ENCODE results near the gene ALG1. TPM values are rescaled to one million over a fixed set of nuclear protein-coding genes. Genes with fewer than 3 reads are reported as not detected.
"Not testable (repeated sequence)": the region's sequence is repeated elsewhere in the genome, so short reads cannot be mapped to it uniquely, and the experiment has no call there.

The ALG1 gene
- total and polyA plus RNA-seq, 2 of the 13 experiments (the other 11 are each of a cell fraction or from before 2014, with no cell fraction given), result 43.3 to 75.6 TPM

- H3K27ac ChIP-seq (ENCODE audit: extremely low read length, insufficient read depth, low read length); intact Hi-C loops (cut with micrococcal nuclease; ENCODE audit: unreplicated experiment); H2AFZ ChIP-seq (ENCODE audit: low read length); H3K36me3 ChIP-seq (replicated peaks in 1 of 2; ENCODE audit: control insufficient read depth in 1 of 2, insufficient read depth in 2 of 2, low read length in 2 of 2); H3K9ac ChIP-seq (ENCODE audit: insufficient read depth, low read depth, low read length); CTCF ChIA-PET (ENCODE audit: low intra/inter-chr PET ratio, low total read pairs); H4K20me1 ChIP-seq (ENCODE audit: insufficient read depth, low read length); in situ Hi-C loops (cut with HindIII; ENCODE audit: extremely low pct_ligation_motif_present, low pct_unique_long_range_greater_than_20kb); FAIRE-seq; H3K27me3 ChIP-seq (ENCODE audit: control insufficient read depth in 1 of 2, insufficient read depth in 2 of 2, low read length in 2 of 2); ATAC-seq; POLR2A ChIA-PET; H3K79me2 ChIP-seq (ENCODE audit: insufficient read depth, low read length); DNase-seq (ENCODE audit: low spot score); H3K4me2 ChIP-seq (ENCODE audit: low read depth, low read length); BruUV-seq (replicated peaks); H3K4me3 ChIP-seq (replicated peaks in 1 of 3; ENCODE audit: insufficient read depth in 1 of 3, low read depth in 2 of 3, low read length in 3 of 3); TF ChIP-seq SOX6 (IDR thresholded peaks at IDR 0.05); CREB1 (CRISPR knock-in tag; IDR thresholded peaks at IDR 0.05); ATF7 (CRISPR knock-in tag; IDR thresholded peaks at IDR 0.05): not testable (repeated sequence)
- TF ChIP-seq ZNF430 (CRISPR knock-in tag; IDR thresholded peaks at IDR 0.05), result peak; percentile 100
- TF ChIP-seq SOX6 (CRISPR knock-in tag; IDR thresholded peaks at IDR 0.05), result 0 out of 2 replicates have a peak, but pooled peaks have one; percentile 11
- peak; percentile 38 for TF ChIP-seq ZFP36 (IDR thresholded peaks at IDR 0.05; ENCODE audit: borderline replicate concordance, low read depth, low read length, partially characterized antibody)
- TF ChIP-seq CREB1 (IDR thresholded peaks at IDR 0.05), result peak; percentile 85
- peak; percentile 54 for TF ChIP-seq ATF7 (IDR thresholded peaks at IDR 0.05)
- peaks cover 36% of the 10 kb centered on the region for H3K4me1 ChIP-seq (ENCODE audit: insufficient read depth, low read length)
- H3K9me3 ChIP-seq (ENCODE audit: low read length), result peaks cover 11% of the 10 kb centered on the region; the same call in 1 of the 2 replicates
- 46% methylated on average over 3 of the region's 3 CpGs for WGBS (ENCODE audit: low lambda C conversion rate)
Observed at GRCh38 chr16:5131467-5132004, 59.9 kb downstream of the ALG1 start.

GRCh38 chr16:5132915-5133600 lies 61.4 kb downstream of the ALG1 start:
- in situ Hi-C loops (cut with HindIII; ENCODE audit: extremely low pct_ligation_motif_present, low pct_unique_long_range_greater_than_20kb), result not testable (repeated sequence)

More at GRCh38 chr16:5132915-5133600, 61.4 kb downstream of the ALG1 start:
- WGBS (ENCODE audit: low lambda C conversion rate), result 85% methylated on average over 13 of the region's 13 CpGs
- H3K27me3 ChIP-seq (ENCODE audit: control insufficient read depth in 1 of 2, insufficient read depth in 2 of 2, low read length in 2 of 2); H4K20me1 ChIP-seq (ENCODE audit: insufficient read depth, low read length); H3K27ac ChIP-seq (ENCODE audit: extremely low read length, insufficient read depth, low read length); POLR2A ChIA-PET; intact Hi-C loops (cut with micrococcal nuclease; ENCODE audit: unreplicated experiment); CTCF ChIA-PET (ENCODE audit: low intra/inter-chr PET ratio, low total read pairs); H3K4me3 ChIP-seq (replicated peaks in 1 of 3; ENCODE audit: insufficient read depth in 1 of 3, low read depth in 2 of 3, low read length in 3 of 3); ATAC-seq; H3K9ac ChIP-seq (ENCODE audit: insufficient read depth, low read depth, low read length); FAIRE-seq; H3K36me3 ChIP-seq (replicated peaks in 1 of 2; ENCODE audit: control insufficient read depth in 1 of 2, insufficient read depth in 2 of 2, low read length in 2 of 2); H2AFZ ChIP-seq (ENCODE audit: low read length); H3K79me2 ChIP-seq (ENCODE audit: insufficient read depth, low read length); DNase-seq (ENCODE audit: low spot score); H3K4me2 ChIP-seq (ENCODE audit: low read depth, low read length); BruUV-seq (replicated peaks): not testable (repeated sequence)
- peak in 1 of 2 experiments; percentile 42; a peak in 3 of 4 replicates for TF ChIP-seq MAFK (conservative IDR thresholded peaks at IDR 0.05 in 1 of 2, IDR thresholded peaks at IDR 0.05 in 1 of 2; ENCODE audit: low read length in 2 of 2)
- TF ChIP-seq, protein P1, sequence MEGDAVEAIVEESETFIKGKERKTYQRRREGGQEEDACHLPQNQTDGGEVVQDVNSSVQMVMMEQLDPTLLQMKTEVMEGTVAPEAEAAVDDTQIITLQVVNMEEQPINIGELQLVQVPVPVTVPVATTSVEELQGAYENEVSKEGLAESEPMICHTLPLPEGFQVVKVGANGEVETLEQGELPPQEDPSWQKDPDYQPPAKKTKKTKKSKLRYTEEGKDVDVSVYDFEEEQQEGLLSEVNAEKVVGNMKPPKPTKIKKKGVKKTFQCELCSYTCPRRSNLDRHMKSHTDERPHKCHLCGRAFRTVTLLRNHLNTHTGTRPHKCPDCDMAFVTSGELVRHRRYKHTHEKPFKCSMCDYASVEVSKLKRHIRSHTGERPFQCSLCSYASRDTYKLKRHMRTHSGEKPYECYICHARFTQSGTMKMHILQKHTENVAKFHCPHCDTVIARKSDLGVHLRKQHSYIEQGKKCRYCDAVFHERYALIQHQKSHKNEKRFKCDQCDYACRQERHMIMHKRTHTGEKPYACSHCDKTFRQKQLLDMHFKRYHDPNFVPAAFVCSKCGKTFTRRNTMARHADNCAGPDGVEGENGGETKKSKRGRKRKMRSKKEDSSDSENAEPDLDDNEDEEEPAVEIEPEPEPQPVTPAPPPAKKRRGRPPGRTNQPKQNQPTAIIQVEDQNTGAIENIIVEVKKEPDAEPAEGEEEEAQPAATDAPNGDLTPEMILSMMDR (CRISPR knock-in tag; IDR thresholded peaks at IDR 0.05), result peak; percentile 45
- peak; percentile 47 for TF ChIP-seq MAFF (IDR thresholded peaks at IDR 0.05; ENCODE audit: low read depth, low read length)
- TF ChIP-seq STAG1 (CRISPR knock-in tag; IDR thresholded peaks at IDR 0.05), result peak; percentile 48
- Histone ChIP-seq H3K9me3 (ENCODE audit: low read length) (peaks cover 11% of the 10 kb centered on the region; the same call in 1 of the 2 replicates), H3K4me1 (ENCODE audit: insufficient read depth, low read length) (peaks cover 45% of the 10 kb centered on the region)
